Upper lobe of right lung (tissue), 1 donor: ENCODE results near the gene FZR1. TPM values are rescaled to one million over a fixed set of nuclear protein-coding genes. Genes with fewer than 3 reads are reported as not detected.
A peak's percentile ranks its signal among the peaks of the same experiment; 100 is the strongest.

ENCODE experiments used
- ATAC-seq: fragments of 200-7000 bp; cut with Tn5 transposase; one replicate; pipeline ENCODE4 v1.9.1; 2020; ENCODE audit warnings: mild to moderate bottlenecking, moderate library complexity
- DNase-seq: peaks from one replicate; pipeline ENCODE4 v3.0.0-alpha.2; 2020
- H3K27ac ChIP-seq: fragments of 200-600 bp; one replicate; pipeline ENCODE4 v1.8.0; 2022
- H3K27me3 ChIP-seq: fragments of 200-600 bp; one replicate; pipeline ENCODE4 v1.8.0; 2022; ENCODE audit warnings: mild to moderate bottlenecking
- H3K36me3 ChIP-seq: fragments of 200-600 bp; one replicate; pipeline ENCODE4 v1.8.0; 2022
- H3K4me1 ChIP-seq: fragments of 200-600 bp; one replicate; pipeline ENCODE4 v1.8.0; 2022
- H3K4me3 ChIP-seq: fragments of 200-600 bp; one replicate; pipeline ENCODE4 v1.8.0; 2022; ENCODE audit warnings: mild to moderate bottlenecking
- H3K9me3 ChIP-seq: fragments of 200-600 bp; one replicate; pipeline ENCODE4 v1.8.0; 2022
- CTCF ChIP-seq: fragments of 200-600 bp; IDR thresholded peaks from one replicate; pipeline ENCODE4 v1.8.0; 2022; ENCODE audit warnings: antibody characterized with exemption
- intact Hi-C: fragments of 100-400 bp; cut with DNase I; formaldehyde crosslinking; loops from one replicate; pipeline ENCODE4 v1.11.0; 2022
- total RNA-seq: library from RNA; stranded (reverse); fragmentation: NEBNext Ultra II Directional; extraction: Animal tissue kit (Norgen Biotek cat#: 25700); gene quantifications from one replicate; pipeline ENCODE4 v1.2.1, GENCODE V29; 2021
- donor health status: DM: no; HTN: yes; CAD: no; lungs with severe emphysema.

FZR1 gene
- total RNA-seq, 1 donor from 2014 or later, result 30.8 TPM

GRCh38 chr19:3470500-3471128 is 35.5 kb upstream of the FZR1 start:
- intact Hi-C loops, result no loop called here
- no peaks in the 10 kb centered on the region for H3K4me1 ChIP-seq

GRCh38 chr19:3471954-3472655 is 34.0 kb upstream of the FZR1 start:
- Histone ChIP-seq H3K4me3 (no peak overlapping the region), H3K36me3 (no peaks in the 10 kb centered on the region), H3K27me3 (no peaks in the 10 kb centered on the region), H3K9me3 (no peaks in the 10 kb centered on the region), H3K27ac (no peak overlapping the region), H3K4me1 (no peaks in the 10 kb centered on the region)
- TF ChIP-seq CTCF, result peak; percentile 82
- peak; percentile 77 for DNase-seq
- ATAC-seq, result peak; percentile 66
- intact Hi-C loops, result no loop called here

More at GRCh38 chr19:3470500-3471128, 35.5 kb upstream of the FZR1 start:
- Histone ChIP-seq H3K9me3 (no peaks in the 10 kb centered on the region), H3K27ac (no peak overlapping the region), H3K36me3 (no peaks in the 10 kb centered on the region), H3K27me3 (no peaks in the 10 kb centered on the region), H3K4me3 (no peak overlapping the region)
- TF ChIP-seq CTCF, result no peak
- no peak for DNase-seq
- peak; percentile 7 for ATAC-seq

- H3K4me3 ChIP-seq, result no peak overlapping the region
- no peak for ATAC-seq
Measured at GRCh38 chr19:3474010-3474409, 32.1 kb upstream of the FZR1 start.

GRCh38 chr19:3474614-3475013 is 31.5 kb upstream of the FZR1 start:
- Histone ChIP-seq H3K4me3 (no peak overlapping the region), H3K27ac (no peak overlapping the region), H3K4me1 (no peaks in the 10 kb centered on the region), H3K36me3 (no peaks in the 10 kb centered on the region), H3K9me3 (no peaks in the 10 kb centered on the region), H3K27me3 (no peaks in the 10 kb centered on the region)
- no peak for DNase-seq
- TF ChIP-seq CTCF, result no peak
- intact Hi-C loops, result loop anchor here (5.0 kb wide), 1 partner anchor 152 kb away; no protein-coding TSS in a partner anchor
- no peak for ATAC-seq

More at GRCh38 chr19:3474010-3474409, 32.1 kb upstream of the FZR1 start:
- DNase-seq, result no peak
- no peaks in the 10 kb centered on the region for H3K9me3 ChIP-seq
- TF ChIP-seq CTCF, result no peak
- no peaks in the 10 kb centered on the region for H3K4me1 ChIP-seq
- H3K27ac ChIP-seq, result no peak overlapping the region
- intact Hi-C loops, result no loop called here
- no peaks in the 10 kb centered on the region for H3K36me3 ChIP-seq
- no peaks in the 10 kb centered on the region for H3K27me3 ChIP-seq

- intact Hi-C loops, result loop anchor here (5.0 kb wide), 1 partner anchor 153 kb away; no protein-coding TSS in a partner anchor
- H3K9me3 ChIP-seq, result no peaks in the 10 kb centered on the region
- DNase-seq (no peak), ATAC-seq (no peak)
- H3K4me3 ChIP-seq, result no peak overlapping the region
- no peak overlapping the region for H3K27ac ChIP-seq
- H3K36me3 ChIP-seq, result no peaks in the 10 kb centered on the region
- peaks cover 6% of the 10 kb centered on the region for H3K27me3 ChIP-seq
- TF ChIP-seq CTCF, result no peak
- H3K4me1 ChIP-seq, result no peaks in the 10 kb centered on the region
Measured at GRCh38 chr19:3475449-3475848, 30.7 kb upstream of the FZR1 start.
